Limb (tissue), 2 donors: ENCODE results near the gene MARS1.

ENCODE experiments used
- DNase-seq, 2 donors: peaks; one replicate each; pipeline ENCODE4 v3.0.0-alpha.2; 2016; ENCODE audit errors: extremely low spot score in 2 of 2

Gene MARS1

DNA sequence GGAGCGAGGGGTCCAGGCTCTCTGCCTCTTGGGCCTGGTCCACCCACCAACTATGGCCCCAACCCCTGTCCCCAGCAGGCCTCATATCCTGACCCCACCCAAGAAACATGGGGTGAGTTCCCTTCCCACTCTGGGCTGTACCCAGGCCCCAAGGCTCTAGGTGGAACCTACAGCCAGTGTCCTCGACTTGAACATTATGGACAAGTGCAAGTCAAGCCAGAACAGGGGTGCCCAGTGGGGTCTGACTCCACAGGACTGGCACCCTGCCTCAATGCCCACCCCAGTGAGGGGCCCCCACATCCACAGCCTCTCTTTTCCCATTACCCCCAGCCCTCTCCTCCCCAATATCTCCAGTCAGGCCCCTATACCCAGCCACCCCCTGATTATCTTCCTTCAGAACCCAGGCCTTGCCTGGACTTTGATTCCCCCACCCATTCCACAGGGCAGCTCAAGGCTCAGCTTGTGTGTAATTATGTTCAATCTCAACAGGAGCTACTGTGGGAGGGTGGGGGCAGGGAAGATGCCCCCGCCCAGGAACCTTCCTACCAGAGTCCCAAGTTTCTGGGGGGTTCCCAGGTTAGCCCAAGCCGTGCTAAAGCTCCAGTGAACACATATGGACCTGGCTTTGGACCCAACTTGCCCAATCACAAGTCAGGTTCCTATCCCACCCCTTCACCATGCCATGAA lies 16.8 kb upstream of the MARS1 start:
- no peak for DNase-seq

DNA sequence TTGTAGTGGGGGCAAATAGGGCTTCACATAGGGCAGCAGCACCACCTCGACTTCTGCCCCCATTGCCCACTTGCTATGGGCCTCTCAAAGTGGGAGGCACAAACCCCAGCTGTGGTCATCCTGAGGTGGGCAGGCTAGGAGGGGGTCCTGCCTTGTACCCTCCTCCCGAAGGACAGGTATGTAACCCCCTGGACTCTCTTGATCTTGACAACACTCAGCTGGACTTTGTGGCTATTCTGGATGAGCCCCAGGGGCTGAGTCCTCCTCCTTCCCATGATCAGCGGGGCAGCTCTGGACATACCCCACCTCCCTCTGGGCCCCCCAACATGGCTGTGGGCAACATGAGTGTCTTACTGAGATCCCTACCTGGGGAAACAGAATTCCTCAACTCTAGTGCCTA lies 16.2 kb upstream of the MARS1 start:
- DNase-seq: no peak

DNA sequence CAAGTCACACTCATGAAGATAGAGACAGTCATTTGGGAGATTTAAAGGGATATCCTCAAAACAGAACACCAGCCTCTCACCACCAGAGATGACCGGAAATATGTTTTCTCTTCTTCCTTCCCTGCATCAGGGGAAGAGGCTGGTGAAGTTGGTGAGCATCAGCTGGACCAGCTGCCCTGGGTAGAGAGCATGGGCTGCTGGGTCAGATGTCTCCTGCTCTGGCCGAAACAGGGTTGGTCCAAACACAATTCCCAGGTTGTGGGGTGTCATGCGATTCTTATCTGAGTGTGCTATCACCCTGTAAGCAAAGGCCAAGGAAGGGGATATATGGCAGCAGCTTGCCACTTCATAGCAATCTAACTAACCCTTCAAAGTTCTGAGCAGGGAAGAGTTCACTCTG lies 15.5 kb upstream of the MARS1 start:
- no peak for DNase-seq

DNA sequence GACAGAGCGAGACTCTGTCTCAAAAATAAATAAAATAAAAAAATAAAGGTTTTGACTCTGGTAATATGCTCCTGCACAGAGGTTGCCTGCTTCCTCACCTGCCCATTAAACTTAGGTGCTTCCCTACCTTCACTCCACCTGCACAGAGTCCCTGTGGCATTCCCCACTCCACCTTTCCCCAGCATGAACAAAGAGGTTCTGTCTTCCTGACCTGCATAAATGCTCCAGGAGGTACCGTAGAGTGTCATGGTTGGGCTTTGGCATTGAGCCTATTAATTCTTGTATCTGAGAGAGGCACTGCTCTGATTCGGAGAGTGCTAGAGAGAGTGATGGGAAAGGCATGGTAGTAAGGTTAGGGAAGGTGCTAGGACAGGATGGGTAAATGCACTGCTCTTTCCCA lies 14.5 kb upstream of the MARS1 start:
- DNase-seq: no peak

DNA sequence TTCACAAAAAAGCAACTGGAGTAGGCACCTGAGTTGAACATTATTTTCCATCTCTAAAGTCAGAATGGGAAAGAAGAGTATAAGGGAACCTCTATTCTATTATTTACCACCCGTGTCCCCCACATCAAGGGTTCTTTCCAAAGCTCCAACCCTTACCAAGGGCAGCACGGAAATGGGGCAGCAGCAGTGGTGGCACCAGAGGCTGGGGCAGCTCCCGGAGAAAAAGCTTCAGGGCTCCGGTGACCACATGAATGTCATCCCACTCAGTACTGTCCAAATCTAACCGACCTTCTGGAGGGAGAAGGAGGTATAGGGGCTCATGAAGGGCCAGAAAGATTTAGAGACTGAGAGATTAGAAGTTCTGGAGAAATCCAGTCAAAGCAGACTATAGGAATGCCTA lies 14.0 kb upstream of the MARS1 start:
- no peak for DNase-seq

DNA sequence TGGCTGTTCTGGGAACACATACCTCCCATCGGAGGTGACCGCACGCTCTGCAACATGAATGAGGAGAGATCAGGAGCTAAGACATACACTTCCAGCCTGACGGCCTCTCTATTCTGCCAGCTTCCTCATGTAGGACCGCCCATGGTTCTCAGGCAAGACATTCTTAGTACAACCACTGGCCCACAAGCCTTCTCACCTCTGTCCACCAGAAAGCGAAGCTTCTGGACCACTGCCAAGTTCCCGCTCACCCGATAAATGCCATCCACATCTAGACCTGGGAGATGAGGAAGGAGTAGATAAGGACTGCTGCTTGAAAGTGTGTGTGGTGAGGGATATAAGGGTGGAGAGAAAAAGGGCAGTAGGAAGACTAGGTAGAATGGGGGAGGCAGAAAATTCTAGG lies 13.4 kb upstream of the MARS1 start:
- DNase-seq: no peak

DNA sequence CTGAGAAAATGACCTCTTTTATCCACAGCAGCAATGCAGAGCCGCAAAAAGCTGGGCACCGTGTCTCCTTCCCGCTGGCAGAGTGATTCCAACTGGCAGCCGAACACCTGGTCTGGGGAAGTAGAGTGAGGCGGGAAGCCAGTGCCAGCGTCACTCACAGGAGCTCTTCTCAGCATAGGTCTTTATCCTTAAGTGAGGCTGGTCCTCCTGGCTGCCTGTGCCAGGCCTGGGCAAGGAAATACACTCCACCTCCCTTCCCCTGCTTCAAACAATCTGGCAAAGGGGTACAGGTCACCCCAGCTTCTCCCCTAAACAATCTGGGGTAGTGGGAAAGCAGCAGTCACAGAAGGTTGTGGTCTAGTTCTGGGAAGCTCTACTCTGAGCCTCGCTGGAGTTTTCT lies 13.0 kb upstream of the MARS1 start:
- no peak for DNase-seq

DNA sequence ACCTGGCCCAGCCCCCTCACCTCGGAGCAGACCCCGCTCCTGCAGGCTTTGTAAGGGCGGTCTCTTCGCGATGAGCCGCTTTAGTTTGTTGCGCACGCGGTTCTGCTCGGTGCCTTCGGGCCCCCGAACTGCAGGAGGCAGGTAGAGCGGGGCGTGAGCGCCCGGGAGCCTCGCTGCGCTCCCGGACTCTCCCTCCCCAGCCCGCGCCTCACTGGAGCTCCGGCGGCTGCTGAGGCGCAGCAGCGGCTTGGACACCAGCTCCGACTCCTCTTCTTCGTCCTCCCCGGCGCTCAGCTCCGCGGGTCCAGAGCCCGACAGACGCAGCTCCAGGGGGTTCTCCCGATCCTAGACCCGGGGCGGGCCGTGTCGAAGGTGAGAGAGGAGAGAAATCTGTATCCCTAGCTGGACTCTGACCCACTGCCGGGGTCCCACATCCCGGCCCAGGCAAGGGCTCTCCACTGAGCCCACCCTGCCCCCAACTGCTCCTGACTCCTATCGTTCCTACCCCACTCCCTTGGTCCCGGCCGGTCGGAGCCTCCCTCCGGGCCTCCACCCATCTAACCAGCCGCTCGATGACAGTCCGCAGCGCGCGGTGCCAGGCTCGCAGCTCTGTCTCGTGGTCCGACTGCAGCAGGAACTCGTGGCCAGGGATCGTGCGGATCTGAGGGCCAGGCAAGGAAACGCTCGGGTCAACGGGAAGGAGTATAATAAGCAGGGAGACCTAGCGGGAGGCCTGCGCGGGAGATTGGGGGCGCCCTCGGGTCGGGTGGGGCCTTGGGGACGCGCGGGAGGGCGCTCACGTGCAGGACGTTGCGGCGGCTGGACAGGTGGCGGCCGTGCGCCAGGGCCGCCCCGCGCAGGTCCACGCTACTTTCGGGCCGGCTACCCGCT lies 12.4 kb upstream of the MARS1 start:
- DNase-seq: no peak

DNA sequence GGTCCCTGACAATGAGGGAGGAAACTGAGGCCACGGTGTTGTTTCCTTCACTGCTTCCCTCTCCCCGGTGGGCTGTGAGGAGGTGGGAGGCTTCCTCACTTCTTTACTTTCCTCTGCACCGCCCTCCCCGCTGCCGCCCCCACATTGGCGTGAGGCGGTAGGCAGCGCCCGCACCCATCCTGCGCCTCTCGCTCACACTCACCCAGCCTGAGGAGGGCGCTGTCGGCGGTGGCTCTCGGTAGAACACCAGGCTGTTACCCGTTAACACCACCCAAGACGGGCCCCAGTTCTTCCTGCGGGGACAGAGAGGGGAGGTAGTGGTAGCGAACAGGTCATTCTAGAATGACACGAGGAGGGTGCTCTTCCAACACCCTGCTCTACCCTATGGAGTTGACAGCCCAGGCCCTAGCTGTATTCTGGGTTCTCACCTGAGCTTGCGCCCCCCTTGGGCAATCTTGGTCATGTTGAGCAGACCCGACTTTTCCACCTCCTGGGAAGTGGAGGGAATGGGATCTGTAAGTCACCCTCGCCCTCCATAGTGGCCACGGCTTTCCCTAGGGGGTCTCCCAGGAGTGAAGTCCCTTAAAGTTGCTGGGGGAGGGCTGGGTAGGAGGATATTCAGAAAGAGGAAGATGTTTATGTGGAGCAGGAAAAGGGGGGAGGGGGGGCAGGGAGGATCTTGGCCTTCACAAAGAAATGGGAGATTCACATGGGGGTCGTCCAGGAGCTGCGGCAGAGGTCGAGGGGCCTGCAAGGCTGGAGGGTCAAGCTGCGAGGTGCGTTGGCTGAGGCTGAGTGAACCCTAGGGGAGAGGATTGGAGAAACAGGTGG lies 11.5 kb upstream of the MARS1 start:
- DNase-seq: no peak

DNA sequence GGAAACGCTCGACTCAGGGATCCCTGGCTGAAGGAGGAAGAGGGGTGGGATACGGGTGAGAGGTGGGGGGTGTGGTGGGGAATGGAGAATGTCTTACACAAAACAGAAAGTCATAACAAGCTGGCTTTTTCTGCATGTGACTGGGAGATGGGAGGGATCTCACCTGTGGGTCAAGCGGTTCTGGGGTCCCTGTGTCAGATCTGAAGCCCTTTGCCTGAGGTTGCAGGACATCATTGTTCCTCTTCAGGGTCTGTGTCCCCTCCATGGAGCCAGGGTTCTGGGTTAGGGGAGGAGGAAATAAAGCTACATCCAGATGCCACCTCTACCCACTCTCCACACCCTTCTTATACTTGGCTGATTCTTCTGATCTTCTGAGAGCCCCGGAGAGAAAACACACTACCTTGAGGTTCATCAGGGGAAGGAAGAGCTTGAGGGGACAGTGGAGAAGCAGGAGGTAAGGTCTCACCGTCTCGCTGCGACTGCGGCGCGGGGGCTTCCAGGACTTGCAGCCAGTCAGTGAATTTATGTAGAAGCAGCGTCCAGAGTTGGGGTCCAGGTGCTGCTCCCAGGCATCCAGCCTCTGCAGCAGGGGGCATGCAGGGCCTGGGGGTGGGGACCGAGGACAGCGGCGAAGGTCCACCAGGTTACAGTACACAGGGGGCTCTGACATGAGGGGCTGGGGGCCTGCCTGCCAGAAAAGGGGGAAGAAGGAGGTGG lies 10.7 kb upstream of the MARS1 start:
- no peak for DNase-seq

DNA sequence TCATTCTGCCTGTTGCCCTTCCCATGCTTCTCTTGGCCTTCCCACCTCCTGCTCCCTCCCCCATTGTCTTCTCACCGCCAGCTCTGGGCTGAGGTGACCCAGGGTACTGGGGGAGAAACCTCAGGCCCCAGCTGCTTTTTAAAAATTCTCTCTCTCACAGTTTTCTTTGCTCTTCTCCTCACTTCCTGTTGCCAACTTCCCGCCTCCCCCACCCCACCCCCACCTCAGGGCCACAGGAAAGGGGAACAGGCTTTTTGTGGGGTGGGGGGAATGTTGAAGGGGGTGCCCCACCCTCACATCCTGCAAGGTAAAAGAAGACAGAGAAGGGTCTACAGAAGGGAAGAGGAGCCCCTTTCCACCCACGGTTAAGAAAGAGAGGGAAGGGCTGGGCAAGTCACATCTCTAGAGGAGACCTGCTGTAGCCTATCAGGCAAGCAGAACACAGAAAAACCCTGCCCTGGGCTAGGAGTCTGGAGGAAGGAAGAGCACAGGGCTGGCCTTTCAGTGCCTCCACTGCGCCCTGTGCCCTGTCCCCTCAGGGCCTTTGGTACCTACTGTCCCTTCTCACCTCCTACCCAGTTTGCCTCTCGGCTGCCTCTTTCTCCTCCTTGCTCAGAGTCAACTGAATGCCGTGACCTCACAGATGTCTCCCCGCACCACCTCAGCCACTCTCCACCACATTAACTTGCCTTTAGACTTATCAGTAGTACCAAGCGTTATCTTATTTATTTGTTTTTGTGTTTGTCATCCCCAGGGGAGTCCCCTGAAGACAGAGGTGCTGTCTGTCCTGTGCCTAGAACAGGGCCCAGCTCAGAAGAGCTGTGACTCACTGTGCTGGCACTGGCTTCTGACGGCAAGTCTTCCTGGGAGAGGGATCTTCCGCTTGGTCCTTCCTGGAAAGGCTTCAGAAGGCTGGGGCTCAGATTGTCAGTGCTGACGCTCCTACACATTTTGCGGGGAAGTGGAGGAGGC lies 9.9 kb upstream of the MARS1 start:
- DNase-seq: no peak

DNA sequence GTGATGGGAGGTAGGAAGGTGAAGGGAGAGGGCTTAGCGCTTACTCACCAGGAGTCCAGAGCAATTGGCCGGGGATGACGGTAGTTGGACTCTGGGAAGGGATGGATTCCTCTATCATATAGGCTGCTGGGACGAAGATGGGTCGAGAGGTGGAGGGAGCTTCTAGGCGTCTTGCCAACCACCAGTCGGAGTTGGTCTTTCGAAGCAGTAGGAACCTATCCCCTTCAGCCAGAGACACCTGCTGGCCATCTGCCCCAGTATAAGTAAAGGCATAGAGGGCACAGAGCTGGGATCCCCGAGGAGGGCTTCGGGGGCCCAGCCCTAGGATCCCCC lies 8.9 kb upstream of the MARS1 start:
- no peak for DNase-seq

DNA sequence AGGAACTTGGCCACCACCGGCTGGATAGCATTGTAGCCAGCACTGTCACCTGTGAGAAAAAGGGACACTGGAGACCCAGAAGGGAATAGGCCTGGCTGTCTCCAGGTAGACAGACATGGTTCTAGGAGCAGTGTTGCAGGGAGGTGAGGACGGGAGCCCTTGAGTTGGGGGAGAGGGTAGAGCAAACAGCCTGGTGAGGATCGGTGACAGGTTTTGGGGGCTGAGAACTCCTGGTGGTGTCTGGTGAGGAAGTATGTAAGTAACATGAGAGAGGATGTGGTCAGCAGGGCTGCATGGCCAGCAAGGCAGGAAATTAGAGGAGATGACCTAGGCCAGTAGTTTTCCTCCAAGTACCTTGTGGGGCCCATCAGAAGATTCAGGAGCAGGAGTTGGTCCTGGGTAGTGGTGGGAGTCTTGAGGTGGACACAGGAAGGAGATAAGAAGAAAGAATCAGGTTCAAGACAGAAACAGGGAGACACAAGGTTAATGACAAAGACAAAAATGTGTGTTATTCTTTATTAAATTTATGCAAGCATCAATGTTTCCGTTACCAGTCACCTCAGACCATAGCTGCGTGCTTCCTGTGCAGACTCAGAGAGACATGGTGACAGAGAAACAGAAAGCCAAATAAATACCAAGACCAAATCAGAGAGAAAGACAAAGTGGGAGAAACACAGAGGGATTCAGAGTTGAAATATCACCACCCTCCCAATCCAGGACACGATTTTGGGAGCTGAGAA lies 8.3 kb upstream of the MARS1 start, which contains the start of gene ARHGAP9:
TSS of gene ARHGAP9 (minus strand) at position 491 of the 740 bp plus-strand sequence. CDS start at position 31, 460 bp downstream.
- DNase-seq: no peak

DNA sequence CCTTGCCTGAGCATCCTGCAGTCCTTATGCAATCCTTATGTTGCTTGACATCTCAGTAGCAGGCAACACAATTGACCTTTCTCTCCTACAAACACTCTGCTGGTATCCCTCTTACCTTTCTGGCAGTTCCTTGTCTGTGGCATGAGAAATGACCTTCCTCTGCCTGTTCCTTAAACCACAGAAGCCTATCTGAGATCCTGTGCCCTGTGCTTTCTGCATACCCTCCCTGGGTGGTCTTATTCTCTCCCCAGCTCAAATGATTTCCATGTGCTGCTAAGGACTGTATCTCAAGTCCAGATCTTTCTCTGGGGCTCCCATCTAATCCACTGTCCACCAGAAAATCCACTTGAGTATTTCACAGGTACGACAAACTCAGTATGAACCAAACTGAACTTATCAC lies 6.2 kb upstream of the MARS1 start:
- DNase-seq: no peak

DNA sequence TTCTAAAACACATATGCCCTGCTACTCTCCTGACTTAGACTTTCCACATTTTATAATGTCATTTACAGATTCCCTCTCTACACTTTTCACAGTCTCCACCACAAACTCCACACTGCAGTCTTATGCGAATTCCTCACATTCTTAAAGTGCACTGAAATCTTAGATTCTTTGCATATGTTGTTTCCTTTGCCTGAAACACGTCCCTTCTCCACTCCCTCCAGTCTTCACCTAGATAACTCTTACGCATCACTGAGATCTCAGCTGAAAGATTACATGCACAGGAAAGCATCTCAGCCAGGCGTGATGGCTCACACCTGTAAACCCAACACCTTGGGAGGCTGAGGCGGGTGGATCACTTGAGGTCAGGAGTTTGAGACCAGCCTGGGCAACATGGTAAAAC lies 4.4 kb upstream of the MARS1 start:
- no peak for DNase-seq

DNA sequence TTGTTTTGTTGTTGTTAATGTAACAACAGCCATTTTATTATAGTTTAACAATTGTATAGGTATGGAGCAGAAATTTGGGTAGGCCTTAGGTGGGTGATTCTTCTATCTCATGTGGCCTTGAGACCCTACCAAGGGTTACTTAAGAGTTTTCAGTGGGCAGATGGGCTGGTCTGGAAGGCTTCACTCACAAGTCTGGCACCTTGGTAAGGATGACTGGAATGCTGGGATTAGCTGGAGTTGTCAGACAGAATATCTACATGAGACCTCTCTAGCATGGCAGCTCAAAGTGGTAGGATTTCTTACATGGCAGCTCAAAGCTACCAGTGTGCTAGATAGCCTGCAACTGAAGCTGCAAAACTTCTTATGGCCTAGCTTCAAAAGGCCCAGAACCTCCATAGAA lies 2.2 kb upstream of the MARS1 start:
- no peak for DNase-seq

DNA sequence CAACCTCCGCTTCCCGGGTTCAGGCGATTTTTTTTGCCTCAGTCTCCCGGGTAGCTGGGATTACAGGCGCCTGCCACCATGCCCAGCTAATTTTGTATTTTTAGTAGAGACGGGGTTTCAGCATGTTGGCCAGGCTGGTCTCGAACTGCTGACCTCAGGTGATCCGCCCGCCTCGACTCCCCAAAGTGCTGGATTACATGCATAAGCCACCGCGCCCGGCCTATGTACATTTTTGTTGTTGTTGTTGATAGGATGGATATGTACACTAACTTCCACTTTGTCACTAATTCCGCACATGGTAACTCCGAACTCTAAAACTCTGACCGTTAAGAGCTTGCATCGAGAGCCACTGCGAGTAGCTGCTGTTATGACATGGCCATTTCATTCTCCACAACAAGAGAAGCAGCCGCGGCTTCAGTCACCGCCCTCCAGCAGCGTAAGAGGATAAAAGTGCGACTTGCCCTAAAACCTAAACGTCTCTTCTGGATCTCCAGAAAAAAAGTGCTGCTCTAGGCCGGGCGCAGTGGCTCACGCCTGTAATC lies 742 bp upstream of the MARS1 start:
- no peak for DNase-seq

DNA sequence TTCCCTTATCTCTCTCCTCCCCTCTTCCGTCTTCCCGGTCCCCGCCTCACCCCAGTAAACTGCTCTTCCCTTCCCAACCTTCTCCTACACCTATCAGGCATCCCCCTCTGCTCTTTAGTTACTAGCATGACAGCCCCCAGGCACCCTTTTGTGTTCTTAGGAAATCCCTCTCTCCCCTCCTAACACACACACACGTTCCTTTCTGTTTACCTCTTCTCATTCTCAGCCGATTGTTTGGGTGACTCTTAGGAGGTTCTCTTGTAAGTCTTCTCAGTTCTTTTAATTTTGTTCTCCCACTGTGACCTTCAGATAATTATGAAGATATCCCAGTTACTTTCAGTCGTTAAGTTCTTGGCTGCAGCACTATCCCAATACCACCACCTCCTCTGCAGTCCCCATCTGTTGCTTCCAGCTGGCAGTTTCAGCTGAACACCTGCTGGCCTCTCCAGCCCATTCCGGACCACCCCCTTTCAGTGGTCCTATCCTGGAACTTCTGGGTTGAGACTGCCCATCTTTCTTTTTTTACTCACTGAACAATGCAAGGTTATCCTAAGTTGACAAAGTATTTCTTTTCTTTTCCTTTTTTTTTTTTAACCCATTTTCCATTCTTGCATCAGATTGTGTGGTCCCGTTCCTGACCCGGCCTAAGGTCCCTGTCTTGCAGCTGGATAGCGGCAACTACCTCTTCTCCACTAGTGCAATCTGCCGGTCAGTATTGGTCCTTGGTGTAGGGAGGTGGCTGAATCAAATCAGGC lies 711 bp downstream of the MARS1 start:
- DNase-seq: no peak
